ENCODE measurements around the gene THSD4.

THSD4 gene

GRCh38 chr15:71138473-71138872 is 23.2 kb downstream of the THSD4 start:
- no peak for DNase-seq (ENCODE audit: low read depth)
- Histone ChIP-seq H3K9me3 (ENCODE audit: control insufficient read depth, low read length) (no peaks in the 10 kb centered on the region), H3K9ac (ENCODE audit: low read length) (no peak overlapping the region)

GRCh38 chr15:71139241-71139640 is 24.0 kb downstream of the THSD4 start:
- Histone ChIP-seq H3K9me3 (ENCODE audit: control insufficient read depth, low read length) (no peaks in the 10 kb centered on the region), H3K4me3 (ENCODE audit: low read length) (no peak overlapping the region), H3K9ac (ENCODE audit: low read length) (no peak overlapping the region), H3K36me3 (ENCODE audit: control insufficient read depth, insufficient read depth, low read length, severe bottlenecking) (no peaks in the 10 kb centered on the region), H3K4me1 (ENCODE audit: control insufficient read depth, insufficient read depth, low read length) (no peaks in the 10 kb centered on the region), H3K27me3 (replicated peaks; ENCODE audit: control insufficient read depth, insufficient read depth, low read length) (no peaks in the 10 kb centered on the region)
- DNase-seq (ENCODE audit: low read depth): no peak

More at GRCh38 chr15:71138473-71138872, 23.2 kb downstream of the THSD4 start:
- H3K4me1 ChIP-seq (ENCODE audit: control insufficient read depth, insufficient read depth, low read length): no peaks in the 10 kb centered on the region
- no peak overlapping the region for H3K4me3 ChIP-seq (ENCODE audit: low read length)
- no peaks in the 10 kb centered on the region for H3K36me3 ChIP-seq (ENCODE audit: control insufficient read depth, insufficient read depth, low read length, severe bottlenecking)
- no peaks in the 10 kb centered on the region for H3K27me3 ChIP-seq (replicated peaks; ENCODE audit: control insufficient read depth, insufficient read depth, low read length)

DNA sequence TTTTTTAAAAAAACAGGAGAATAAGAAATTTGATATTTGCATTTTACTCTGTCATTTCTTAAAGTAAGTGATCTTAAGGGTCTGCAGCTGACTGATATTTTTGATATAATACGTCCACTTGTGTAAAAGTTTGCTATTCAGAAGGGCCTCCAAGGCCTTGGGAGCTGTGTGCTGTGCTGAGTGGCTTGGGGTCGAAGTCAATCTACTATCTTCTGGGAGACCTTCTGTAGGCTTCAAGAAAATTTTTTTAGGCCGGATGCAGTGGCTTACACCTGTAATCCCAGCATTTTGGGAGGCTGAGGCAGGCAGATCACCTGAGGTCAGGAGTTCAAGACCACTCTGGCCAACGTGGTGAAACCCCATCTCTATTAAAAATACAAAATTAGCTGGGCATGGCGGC is 26.3 kb downstream of the THSD4 start:
- DNase-seq (ENCODE audit: low read depth): no peak
- no peak overlapping the region for H3K9ac ChIP-seq (ENCODE audit: low read length)
- no peaks in the 10 kb centered on the region for H3K36me3 ChIP-seq (ENCODE audit: control insufficient read depth, insufficient read depth, low read length, severe bottlenecking)
- H3K4me1 ChIP-seq (ENCODE audit: control insufficient read depth, insufficient read depth, low read length): no peaks in the 10 kb centered on the region
- H3K4me3 ChIP-seq (ENCODE audit: low read length): no peak overlapping the region
- H3K9me3 ChIP-seq (ENCODE audit: control insufficient read depth, low read length): no peaks in the 10 kb centered on the region
- no peaks in the 10 kb centered on the region for H3K27me3 ChIP-seq (replicated peaks; ENCODE audit: control insufficient read depth, insufficient read depth, low read length)

DNA sequence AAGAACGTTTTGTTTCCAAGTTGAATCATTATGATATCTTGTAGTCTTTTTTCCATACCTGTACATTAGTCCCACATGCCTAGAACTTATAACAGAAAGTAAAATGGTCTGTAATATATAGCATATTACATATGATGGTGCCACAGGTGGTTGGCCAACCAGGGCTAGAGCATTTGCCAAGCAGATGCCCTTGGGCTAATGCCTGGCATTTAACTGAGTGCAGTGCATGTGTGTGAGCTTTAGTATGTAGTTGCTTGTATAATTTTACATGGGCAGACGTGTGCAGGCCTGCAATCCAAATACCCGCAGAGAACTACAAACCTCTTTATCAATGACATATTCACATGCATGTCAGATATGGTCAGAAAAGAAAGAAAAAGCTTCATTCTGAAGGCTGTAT is 27.5 kb downstream of the THSD4 start:
- no peaks in the 10 kb centered on the region for H3K27me3 ChIP-seq (replicated peaks; ENCODE audit: control insufficient read depth, insufficient read depth, low read length)

DNA sequence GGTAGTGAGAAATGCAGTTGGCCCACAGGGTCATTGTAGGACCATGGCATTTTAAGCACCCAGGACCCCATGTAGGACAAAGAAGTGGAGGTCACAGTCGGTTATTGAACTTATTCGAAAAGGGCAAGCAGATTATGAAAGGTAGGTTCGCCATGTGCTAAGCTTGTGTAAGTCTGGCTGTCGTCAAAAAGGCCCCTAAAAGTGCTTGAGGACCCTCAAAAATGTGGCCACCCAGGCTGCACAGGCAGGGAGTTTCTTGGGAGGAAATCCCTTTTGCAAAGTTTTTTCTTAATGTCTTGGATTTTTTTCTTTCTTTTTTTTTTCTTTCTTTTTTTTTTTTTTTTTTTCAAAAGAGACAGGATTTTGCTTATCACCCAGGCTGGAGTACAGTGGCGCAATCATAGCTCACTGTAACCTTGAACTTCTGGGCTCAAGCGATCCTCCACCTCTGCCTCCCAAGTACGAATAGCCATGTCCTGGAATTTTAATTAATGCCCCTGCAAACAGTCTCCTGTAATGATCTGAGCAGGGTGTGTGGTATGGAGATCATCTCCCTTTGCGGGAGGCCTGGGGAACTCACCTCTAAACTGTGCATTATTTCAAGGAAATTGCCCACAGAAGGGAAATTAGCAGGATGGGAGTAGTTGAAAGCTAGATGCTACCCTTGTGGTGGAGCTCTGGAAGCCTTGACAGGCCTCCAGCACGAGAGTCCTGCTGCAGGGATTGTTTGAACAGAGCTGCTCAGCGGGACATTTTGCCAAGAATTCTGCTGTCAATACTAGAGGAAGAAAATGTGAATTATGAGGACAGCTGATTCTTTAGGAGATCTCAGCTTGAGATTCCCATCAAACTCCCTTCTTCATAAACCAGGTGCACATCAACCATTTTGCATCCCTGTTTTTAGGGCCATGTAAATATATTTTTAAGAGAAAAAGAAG is 28.4 kb downstream of the THSD4 start:
- H3K9me3 ChIP-seq (ENCODE audit: control insufficient read depth, low read length): no peaks in the 10 kb centered on the region
- no peak overlapping the region for H3K4me3 ChIP-seq (ENCODE audit: low read length)
- no peaks in the 10 kb centered on the region for H3K27me3 ChIP-seq (replicated peaks; ENCODE audit: control insufficient read depth, insufficient read depth, low read length)
- H3K9ac ChIP-seq (ENCODE audit: low read length): no peak overlapping the region
- no peaks in the 10 kb centered on the region for H3K36me3 ChIP-seq (ENCODE audit: control insufficient read depth, insufficient read depth, low read length, severe bottlenecking)
- no peak for DNase-seq (ENCODE audit: low read depth)
- no peaks in the 10 kb centered on the region for H3K4me1 ChIP-seq (ENCODE audit: control insufficient read depth, insufficient read depth, low read length)

More for the DNA sequence above, 27.5 kb downstream of the THSD4 start:
- no peaks in the 10 kb centered on the region for H3K9me3 ChIP-seq (ENCODE audit: control insufficient read depth, low read length)
- no peaks in the 10 kb centered on the region for H3K36me3 ChIP-seq (ENCODE audit: control insufficient read depth, insufficient read depth, low read length, severe bottlenecking)
- H3K4me1 ChIP-seq (ENCODE audit: control insufficient read depth, insufficient read depth, low read length): no peaks in the 10 kb centered on the region
- H3K4me3 ChIP-seq (ENCODE audit: low read length): no peak overlapping the region
- DNase-seq (ENCODE audit: low read depth): no peak
- H3K9ac ChIP-seq (ENCODE audit: low read length): no peak overlapping the region

DNA sequence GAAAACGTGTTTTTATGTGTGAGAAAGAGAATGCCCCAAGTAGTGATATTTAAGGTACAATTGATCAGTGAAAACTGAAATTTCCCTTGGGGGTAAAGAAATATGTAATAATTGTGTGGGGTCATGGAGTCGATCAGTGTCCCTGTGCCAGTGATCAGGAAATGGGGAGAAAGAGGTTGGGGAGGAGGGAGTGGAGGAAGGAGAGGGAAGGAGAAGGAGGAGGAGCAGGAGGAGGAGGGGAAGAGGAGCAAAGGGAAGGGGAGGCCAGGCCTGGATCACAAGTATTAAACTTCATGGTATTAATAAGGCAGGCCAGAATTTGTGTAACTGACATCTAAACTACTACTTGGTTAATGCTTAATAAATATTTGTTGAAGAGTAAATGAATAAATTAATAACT is 30.4 kb downstream of the THSD4 start:
- Histone ChIP-seq H3K36me3 (ENCODE audit: control insufficient read depth, insufficient read depth, low read length, severe bottlenecking) (no peaks in the 10 kb centered on the region), H3K9me3 (ENCODE audit: control insufficient read depth, low read length) (no peaks in the 10 kb centered on the region), H3K4me3 (ENCODE audit: low read length) (no peak overlapping the region), H3K9ac (ENCODE audit: low read length) (no peak overlapping the region), H3K27me3 (replicated peaks; ENCODE audit: control insufficient read depth, insufficient read depth, low read length) (no peaks in the 10 kb centered on the region), H3K4me1 (ENCODE audit: control insufficient read depth, insufficient read depth, low read length) (peaks cover 9% of the 10 kb centered on the region)
- no peak for DNase-seq (ENCODE audit: low read depth)

GRCh38 chr15:71146580-71146982 is 31.3 kb downstream of the THSD4 start:
- Histone ChIP-seq H3K36me3 (ENCODE audit: control insufficient read depth, insufficient read depth, low read length, severe bottlenecking) (no peaks in the 10 kb centered on the region), H3K4me1 (ENCODE audit: control insufficient read depth, insufficient read depth, low read length) (peaks cover 13% of the 10 kb centered on the region), H3K27me3 (replicated peaks; ENCODE audit: control insufficient read depth, insufficient read depth, low read length) (no peaks in the 10 kb centered on the region), H3K9ac (ENCODE audit: low read length) (no peak overlapping the region), H3K4me3 (ENCODE audit: low read length) (no peak overlapping the region), H3K9me3 (ENCODE audit: control insufficient read depth, low read length) (no peaks in the 10 kb centered on the region)
- DNase-seq (ENCODE audit: low read depth): no peak

DNA sequence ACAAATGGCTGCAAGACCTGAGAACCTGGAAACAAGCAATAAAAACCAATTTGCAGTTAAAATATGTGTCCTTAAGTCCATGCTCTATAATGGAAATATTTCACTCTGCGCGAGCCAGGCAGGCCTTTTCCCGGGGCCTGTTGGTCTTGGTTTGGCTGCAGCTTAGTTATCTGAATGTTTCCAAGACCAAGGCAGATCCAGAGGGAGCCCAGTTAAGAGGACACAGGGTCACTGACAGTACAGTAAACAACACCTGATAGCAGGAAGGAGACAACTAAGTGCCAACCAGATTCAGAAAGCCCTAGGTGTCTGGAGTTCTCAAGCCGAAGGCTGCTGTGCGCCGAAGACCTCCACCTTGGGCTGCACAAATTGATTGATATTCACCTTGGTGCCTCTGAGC is 32.8 kb downstream of the THSD4 start:
- Histone ChIP-seq H3K4me3 (ENCODE audit: low read length) (no peak overlapping the region), H3K36me3 (ENCODE audit: control insufficient read depth, insufficient read depth, low read length, severe bottlenecking) (no peaks in the 10 kb centered on the region), H3K9ac (ENCODE audit: low read length) (no peak overlapping the region), H3K4me1 (ENCODE audit: control insufficient read depth, insufficient read depth, low read length) (peaks cover 13% of the 10 kb centered on the region), H3K27me3 (replicated peaks; ENCODE audit: control insufficient read depth, insufficient read depth, low read length) (no peaks in the 10 kb centered on the region), H3K9me3 (ENCODE audit: control insufficient read depth, low read length) (no peaks in the 10 kb centered on the region)
- DNase-seq (ENCODE audit: low read depth): no peak

DNA sequence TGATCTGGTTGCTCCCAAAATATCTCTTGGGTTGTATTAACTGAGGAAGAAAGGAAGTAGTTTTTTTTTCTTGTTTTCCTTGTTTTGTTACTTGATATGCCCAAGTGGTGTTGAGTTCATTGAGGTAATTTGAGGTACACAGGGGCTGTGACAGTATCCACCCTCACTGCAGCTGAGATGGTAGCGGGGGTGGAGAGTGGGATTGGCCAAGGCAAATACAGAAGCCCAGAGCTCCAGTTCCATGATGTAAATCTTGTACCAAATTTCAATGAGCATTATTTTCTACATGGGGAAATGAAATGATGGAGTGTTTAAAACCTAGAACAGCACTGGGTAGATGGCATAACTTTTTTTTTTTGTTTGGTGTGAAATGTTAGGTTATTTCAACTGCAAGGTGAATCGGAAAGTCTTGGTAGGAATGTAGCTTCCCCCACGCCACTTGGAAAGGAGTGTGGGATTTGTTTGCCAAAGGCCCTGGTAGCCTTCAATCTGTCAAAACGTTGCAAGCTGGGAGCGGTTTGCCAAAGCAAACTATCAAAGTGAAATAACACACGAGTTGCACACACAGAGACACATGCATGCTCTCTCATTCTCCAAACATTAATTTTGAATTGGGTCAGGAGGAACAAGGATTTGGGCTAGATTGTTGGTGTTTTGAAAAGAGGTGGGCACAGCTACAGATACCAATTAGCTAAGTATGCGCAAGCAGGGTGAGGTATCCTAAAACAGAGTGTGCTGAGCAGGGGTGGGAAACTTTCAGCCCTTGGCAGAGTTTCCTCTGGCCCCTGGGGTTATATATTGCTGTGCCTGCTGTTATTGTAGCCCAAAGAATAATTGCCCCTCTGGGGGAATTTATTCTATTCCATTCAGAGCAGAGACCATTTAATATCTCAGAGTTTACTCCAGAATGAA is 34.6 kb downstream of the THSD4 start:
- Histone ChIP-seq H3K4me3 (ENCODE audit: low read length) (no peak overlapping the region), H3K9me3 (ENCODE audit: control insufficient read depth, low read length) (no peaks in the 10 kb centered on the region), H3K9ac (ENCODE audit: low read length) (no peak overlapping the region), H3K4me1 (ENCODE audit: control insufficient read depth, insufficient read depth, low read length) (peaks cover 13% of the 10 kb centered on the region), H3K36me3 (ENCODE audit: control insufficient read depth, insufficient read depth, low read length, severe bottlenecking) (no peaks in the 10 kb centered on the region), H3K27me3 (replicated peaks; ENCODE audit: control insufficient read depth, insufficient read depth, low read length) (no peaks in the 10 kb centered on the region)
- no peak for DNase-seq (ENCODE audit: low read depth)

DNA sequence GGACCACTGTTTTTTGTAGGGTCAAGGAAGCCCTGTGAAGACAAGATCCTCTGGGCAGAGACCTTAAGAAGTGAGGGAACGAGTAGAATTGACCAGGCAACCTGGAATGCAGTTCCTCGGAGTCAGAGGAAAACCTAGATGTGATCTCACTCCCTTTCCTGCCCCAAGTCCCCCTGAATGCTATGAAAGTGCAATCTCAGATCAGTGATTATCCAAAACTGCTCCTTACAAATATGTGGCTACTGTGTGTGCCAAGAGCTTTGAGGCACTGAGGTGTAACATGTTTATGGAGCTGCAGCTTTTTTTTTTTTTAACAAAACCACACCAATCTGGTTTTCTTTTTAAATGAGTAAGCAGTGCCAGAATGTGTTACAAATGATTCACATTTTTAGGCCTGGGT is 35.8 kb downstream of the THSD4 start:
- DNase-seq (ENCODE audit: low read depth): no peak
- H3K4me1 ChIP-seq (ENCODE audit: control insufficient read depth, insufficient read depth, low read length): peaks cover 13% of the 10 kb centered on the region
- no peaks in the 10 kb centered on the region for H3K27me3 ChIP-seq (replicated peaks; ENCODE audit: control insufficient read depth, insufficient read depth, low read length)
- no peaks in the 10 kb centered on the region for H3K36me3 ChIP-seq (ENCODE audit: control insufficient read depth, insufficient read depth, low read length, severe bottlenecking)
- no peaks in the 10 kb centered on the region for H3K9me3 ChIP-seq (ENCODE audit: control insufficient read depth, low read length)
- H3K9ac ChIP-seq (ENCODE audit: low read length): no peak overlapping the region
- no peak overlapping the region for H3K4me3 ChIP-seq (ENCODE audit: low read length)

DNA sequence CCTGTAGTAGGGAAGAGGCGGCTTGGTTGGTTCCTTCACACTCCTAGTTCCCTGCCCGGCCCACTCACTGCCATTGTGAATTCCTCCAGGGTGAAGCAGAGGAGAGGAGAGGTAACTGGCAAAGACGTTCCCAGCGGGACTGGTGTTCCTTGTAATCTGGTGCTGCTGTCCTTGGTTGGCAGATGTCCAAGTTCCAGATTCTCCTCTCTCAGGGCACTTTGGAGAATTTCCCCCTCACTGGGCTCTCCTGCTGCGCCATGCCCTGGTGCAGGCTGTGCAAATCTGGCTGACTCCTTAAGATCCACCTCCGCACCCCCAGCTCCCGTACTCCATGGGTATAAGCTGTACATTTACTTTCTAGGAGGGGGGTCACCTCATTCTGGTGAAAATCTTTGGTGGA is 37.3 kb downstream of the THSD4 start:
- no peaks in the 10 kb centered on the region for H3K9me3 ChIP-seq (ENCODE audit: control insufficient read depth, low read length)
- H3K27me3 ChIP-seq (replicated peaks; ENCODE audit: control insufficient read depth, insufficient read depth, low read length): no peaks in the 10 kb centered on the region
- H3K36me3 ChIP-seq (ENCODE audit: control insufficient read depth, insufficient read depth, low read length, severe bottlenecking): no peaks in the 10 kb centered on the region
- no peak for DNase-seq (ENCODE audit: low read depth)
- H3K4me3 ChIP-seq (ENCODE audit: low read length): no peak overlapping the region
- H3K4me1 ChIP-seq (ENCODE audit: control insufficient read depth, insufficient read depth, low read length): peaks cover 13% of the 10 kb centered on the region
- no peak overlapping the region for H3K9ac ChIP-seq (ENCODE audit: low read length)

Measured in adipocyte (in vitro differentiated cells).